HepG2 (cell line): Measurements from ENCODE around the gene ACADVL. TPM values are rescaled to one million over a fixed set of nuclear protein-coding genes. Genes with fewer than 3 reads are reported as not detected.
A peak's percentile ranks its signal among the peaks of the same experiment; 100 is the strongest.

Experiments
- AGO2 ChIP-seq: fragments of 200-400 bp; formaldehyde crosslinking; optimal IDR thresholded peaks from 2 replicates; pipeline ENCODE3; 2017; ENCODE audit warnings: mild to moderate bottlenecking, low read depth, low read length, moderate library complexity
- DMAP1 ChIP-seq: IDR thresholded peaks from 2 replicates; pipeline ENCODE4 v1.6.1; 2016
- GZF1 ChIP-seq: sonication (generic); formaldehyde crosslinking; IDR thresholded peaks from 2 replicates; pipeline ENCODE4 v1.5.1; 2020; ENCODE audit warnings: mild to moderate bottlenecking, missing genetic modification reagents
- HNRNPK ChIP-seq: fragments of 200-400 bp; formaldehyde crosslinking; IDR thresholded peaks from 2 replicates; pipeline ENCODE4 v1.6.1; 2018; ENCODE audit warnings: low read length, low read depth, moderate library complexity, mild to moderate bottlenecking; ENCODE audit not compliant: poor library complexity, severe bottlenecking
- MED1 ChIP-seq: sonication (generic); formaldehyde crosslinking; IDR thresholded peaks from 2 replicates; pipeline ENCODE4 v1.4.0; 2020; ENCODE audit warnings: missing genetic modification reagents
- SKIL ChIP-seq: sonication (generic); formaldehyde crosslinking; IDR thresholded peaks from 2 replicates; pipeline ENCODE4 v1.8.0; 2022; ENCODE audit warnings: missing genetic modification reagents, mild to moderate bottlenecking, moderate library complexity, borderline replicate concordance
- SOX5 ChIP-seq: IDR thresholded peaks from 2 replicates; pipeline ENCODE4 v1.6.1; 2016; ENCODE audit warnings: borderline replicate concordance
- SP5 ChIP-seq: IDR thresholded peaks from 2 replicates; pipeline ENCODE4 v1.6.1; 2016; ENCODE audit warnings: low read depth, borderline replicate concordance
- ZBTB3 ChIP-seq: sonication (generic); formaldehyde crosslinking; IDR thresholded peaks from 2 replicates; pipeline ENCODE4 v1.4.0; 2020; ENCODE audit warnings: low read depth, mild to moderate bottlenecking, moderate library complexity, missing genetic modification reagents, borderline replicate concordance
- ZBTB40 ChIP-seq, 2 experiments: fragments of 450-650 bp in 1 of 2; sonication (generic) in 1 of 2; formaldehyde crosslinking in 1 of 2; IDR thresholded peaks; 2 replicates each; pipeline versions ENCODE4 v1.6.1 to v1.8.0; 2016 to 2022; ENCODE audit warnings: antibody characterized with exemption in 1 of 2, mild to moderate bottlenecking in 1 of 2, missing genetic modification reagents in 1 of 2
- ZFP90 ChIP-seq: sonication (generic); formaldehyde crosslinking; IDR thresholded peaks from 2 replicates; pipeline ENCODE4 v1.8.0; 2022; ENCODE audit warnings: missing genetic modification reagents, mild to moderate bottlenecking, inconsistent platforms, borderline replicate concordance
- ZNF281 ChIP-seq: sonication (generic); formaldehyde crosslinking; IDR thresholded peaks from 2 replicates; pipeline ENCODE4 v1.4.0; 2020; ENCODE audit warnings: missing genetic modification reagents, borderline replicate concordance
- ZNF343 ChIP-seq: sonication (generic); formaldehyde crosslinking; IDR thresholded peaks from 2 replicates; pipeline ENCODE4 v1.4.0; 2020; ENCODE audit warnings: mild to moderate bottlenecking, missing genetic modification reagents
- polyA plus RNA-seq, 8 experiments: library from polyadenylated mRNA; depleted of rRNA in 3 of 8; stranded (reverse) in 7 of 8; unstranded in 1 of 8; fragments of >200 nt; fragmentation: Illumina TruSeq in 4 of 8; extraction: Trizol in 4 of 8; gene quantifications; 2 replicates each; pipeline versions ENCODE4 v1.2.1 to v1.2.3, GENCODE V29; 2011 to 2016; ENCODE audit warnings: low read depth in 4 of 8, missing spikeins in 1 of 8, mixed read lengths in 1 of 8; ENCODE audit not compliant: insufficient read depth in 1 of 8
- total RNA-seq, 5 experiments: library from RNA; depleted of rRNA; stranded (reverse); fragments of >200 nt; fragmentation: Illumina TruSeq; extraction: Trizol; gene quantifications; 2 replicates each; pipeline ENCODE4 v1.2.3, GENCODE V29; 2016; ENCODE audit warnings: low read depth in 1 of 5

Gene ACADVL
- total and polyA plus RNA-seq, 2 of the 13 experiments (the other 11 are each of a cell fraction or from before 2014, with no cell fraction given): 219 to 412 TPM

GRCh38 chr17:7177954-7178477, 41.7 kb upstream of the ACADVL start (continued):
- TF ChIP-seq AGO2: no peak
- TF ChIP-seq SP5 (CRISPR knock-in tag): peak; percentile 35; the same call in 1 of the 2 replicates
- TF ChIP-seq ZNF343 (CRISPR knock-in tag): no peak
- TF ChIP-seq DMAP1 (CRISPR knock-in tag): peak; percentile 48; the same call in 1 of the 2 replicates
- no peak for TF ChIP-seq ZBTB40 (IDR thresholded peaks at IDR 0.05)
- TF ChIP-seq ZBTB40 (CRISPR knock-in tag; IDR thresholded peaks at IDR 0.05): no peak
- no peak for TF ChIP-seq ZFP90
- TF ChIP-seq SKIL (CRISPR knock-in tag): no peak
- no peak; the same call in 1 of the 2 replicates for TF ChIP-seq SOX5 (CRISPR knock-in tag)
- no peak for TF ChIP-seq GZF1 (CRISPR knock-in tag)
- TF ChIP-seq ZBTB3 (CRISPR knock-in tag): no peak
- no peak for TF ChIP-seq HNRNPK
- TF ChIP-seq ZNF281 (CRISPR knock-in tag): peak; percentile 83
- peak; percentile 47 for TF ChIP-seq MED1 (CRISPR knock-in tag)
